Activated T-cell treated with anti-CD3 and anti-CD28 coated beads, Interleukin-2, amount 50 U/mL, for 72 hours (primary cell): ENCODE measurements around the gene DAPL1. TPM values are rescaled to one million over a fixed set of nuclear protein-coding genes. Genes with fewer than 3 reads are reported as not detected.

ENCODE experiments used
- ATAC-seq, 2 donors: fragments of 150-1000 bp; cut with Tn5 transposase; replicated peaks in 1 of 2; 2 replicates each; pipeline ENCODE4 v1.10.0; 2021; ENCODE audit warnings: moderate library complexity in 2 of 2, mild to moderate bottlenecking in 1 of 2
- DNase-seq, 2 donors: peaks; one replicate each; pipeline ENCODE4 v3.0.0; 2021 to 2022; ENCODE audit warnings: mixed read lengths in 1 of 2
- H3K27ac Mint-ChIP-seq: one replicate; pipeline ENCODE4 v1.8.0; 2022; ENCODE audit warnings: mild to moderate bottlenecking, moderate library complexity, mixed read lengths
- H3K27me3 Mint-ChIP-seq: one replicate; pipeline ENCODE4 v1.8.0; 2022; ENCODE audit warnings: low read depth, mixed read lengths
- H3K36me3 Mint-ChIP-seq, 2 donors: one replicate each; pipeline ENCODE4 v1.8.0; 2022; ENCODE audit warnings: mixed read lengths in 2 of 2, mild to moderate bottlenecking in 1 of 2; ENCODE audit not compliant: insufficient read depth in 2 of 2
- H3K4me1 Mint-ChIP-seq: one replicate; pipeline ENCODE4 v1.8.0; 2022; ENCODE audit warnings: low read depth, mixed read lengths
- H3K4me3 Mint-ChIP-seq, 2 donors: one replicate each; pipeline ENCODE4 v1.8.0; 2022; ENCODE audit warnings: mild to moderate bottlenecking in 2 of 2, mixed read lengths in 2 of 2, moderate library complexity in 2 of 2
- H3K9me3 Mint-ChIP-seq, 2 donors: one replicate each; pipeline ENCODE4 v1.8.0; 2022; ENCODE audit warnings: mixed read lengths in 2 of 2
- total RNA-seq, 2 donors: library from RNA; stranded (reverse); gene quantifications; one replicate each; pipeline ENCODE4 v1.2.3, GENCODE V29; 2022

The DAPL1 gene
- total RNA-seq, 2 donors from 2014 or later: not detected

- Mint-ChIP-seq H3K4me1 (no peaks in the 10 kb centered on the region), H3K4me3 (no peak overlapping the region), H3K27me3 (no peaks in the 10 kb centered on the region), H3K36me3 (no peaks in the 10 kb centered on the region), H3K27ac (no peak overlapping the region), H3K9me3 (no peaks in the 10 kb centered on the region)
- ATAC-seq (no peak), DNase-seq (no peak)
Observed at GRCh38 chr2:158762336-158762735, 32.8 kb upstream of the DAPL1 start.

DNA sequence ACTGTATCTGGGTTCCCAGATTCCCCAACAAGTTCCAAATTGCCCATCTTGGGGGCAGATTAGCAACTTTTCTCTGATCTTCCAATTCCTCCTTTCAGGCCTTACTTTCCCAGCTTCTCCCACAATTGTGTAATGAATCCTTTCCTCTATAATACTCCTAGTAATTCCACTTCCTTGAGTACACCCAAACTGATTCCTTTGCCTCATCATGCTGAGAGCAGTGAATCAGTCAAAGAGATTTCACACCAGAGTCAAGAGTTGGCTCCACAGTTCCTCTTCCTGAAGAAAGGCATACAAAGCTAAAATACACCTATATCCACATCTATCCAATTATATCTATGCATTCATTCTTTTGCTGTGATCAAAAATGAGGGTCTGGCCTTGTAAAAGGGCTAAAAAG, 28.6 kb upstream of the DAPL1 start:
- Mint-ChIP-seq H3K36me3 (no peaks in the 10 kb centered on the region), H3K27ac (no peak overlapping the region), H3K4me1 (no peaks in the 10 kb centered on the region), H3K27me3 (no peaks in the 10 kb centered on the region), H3K9me3 (no peaks in the 10 kb centered on the region), H3K4me3 (no peak overlapping the region)
- DNase-seq (no peak), ATAC-seq (no peak)

DNA sequence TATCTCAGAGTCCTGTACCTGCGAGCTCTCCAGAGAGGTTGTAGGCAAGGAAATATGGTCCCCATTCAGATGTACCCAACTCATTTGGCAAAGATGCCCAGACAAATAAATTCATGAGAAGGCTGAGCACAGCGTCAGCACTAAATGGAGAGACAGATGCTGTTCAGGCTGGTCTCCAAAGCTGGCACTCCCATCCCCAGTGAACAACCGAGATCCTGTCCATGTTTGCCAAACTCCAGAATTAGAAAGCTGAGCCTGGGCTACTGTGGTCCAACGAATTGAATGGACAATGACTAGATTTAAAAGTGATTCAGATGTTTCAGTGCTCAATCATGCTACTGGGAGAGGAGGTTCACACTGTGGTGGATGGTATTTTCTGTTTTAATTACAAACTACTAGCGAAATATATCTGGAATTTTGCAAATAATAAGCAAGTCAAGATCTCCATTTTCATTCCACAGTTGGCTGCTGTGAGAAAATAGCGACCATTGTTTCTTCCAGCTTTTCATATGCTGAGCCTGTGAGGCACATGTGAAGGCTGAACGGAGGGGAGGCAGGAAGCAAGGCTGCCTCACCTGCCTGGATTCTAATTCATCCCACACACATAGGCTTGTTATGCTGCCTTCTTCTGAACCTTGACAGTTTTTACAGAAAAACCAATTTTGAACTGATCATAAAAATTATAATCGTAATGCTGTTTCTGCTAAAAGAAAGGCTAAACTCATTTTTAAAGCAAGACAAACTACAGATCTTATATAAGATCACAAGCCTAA, 22.6 kb upstream of the DAPL1 start:
- no peak overlapping the region for H3K27ac Mint-ChIP-seq
- no peak overlapping the region for H3K4me3 Mint-ChIP-seq
- H3K27me3 Mint-ChIP-seq: no peaks in the 10 kb centered on the region
- no peak for ATAC-seq
- no peaks in the 10 kb centered on the region for H3K4me1 Mint-ChIP-seq
- no peaks in the 10 kb centered on the region for H3K9me3 Mint-ChIP-seq
- DNase-seq: no peak
- no peaks in the 10 kb centered on the region for H3K36me3 Mint-ChIP-seq

GRCh38 chr2:158773121-158773520, 22.0 kb upstream of the DAPL1 start:
- no peak for ATAC-seq
- Mint-ChIP-seq H3K27me3 (no peaks in the 10 kb centered on the region), H3K4me1 (no peaks in the 10 kb centered on the region), H3K9me3 (no peaks in the 10 kb centered on the region), H3K27ac (no peak overlapping the region), H3K36me3 (no peaks in the 10 kb centered on the region), H3K4me3 (no peak overlapping the region)
- no peak for DNase-seq

GRCh38 chr2:158774681-158775080, 20.4 kb upstream of the DAPL1 start:
- H3K27ac Mint-ChIP-seq: no peak overlapping the region
- ATAC-seq: no peak
- H3K27me3 Mint-ChIP-seq: no peaks in the 10 kb centered on the region
- H3K4me3 Mint-ChIP-seq: no peak overlapping the region
- no peaks in the 10 kb centered on the region for H3K36me3 Mint-ChIP-seq
- H3K4me1 Mint-ChIP-seq: no peaks in the 10 kb centered on the region
- DNase-seq: no peak
- no peaks in the 10 kb centered on the region for H3K9me3 Mint-ChIP-seq

DNA sequence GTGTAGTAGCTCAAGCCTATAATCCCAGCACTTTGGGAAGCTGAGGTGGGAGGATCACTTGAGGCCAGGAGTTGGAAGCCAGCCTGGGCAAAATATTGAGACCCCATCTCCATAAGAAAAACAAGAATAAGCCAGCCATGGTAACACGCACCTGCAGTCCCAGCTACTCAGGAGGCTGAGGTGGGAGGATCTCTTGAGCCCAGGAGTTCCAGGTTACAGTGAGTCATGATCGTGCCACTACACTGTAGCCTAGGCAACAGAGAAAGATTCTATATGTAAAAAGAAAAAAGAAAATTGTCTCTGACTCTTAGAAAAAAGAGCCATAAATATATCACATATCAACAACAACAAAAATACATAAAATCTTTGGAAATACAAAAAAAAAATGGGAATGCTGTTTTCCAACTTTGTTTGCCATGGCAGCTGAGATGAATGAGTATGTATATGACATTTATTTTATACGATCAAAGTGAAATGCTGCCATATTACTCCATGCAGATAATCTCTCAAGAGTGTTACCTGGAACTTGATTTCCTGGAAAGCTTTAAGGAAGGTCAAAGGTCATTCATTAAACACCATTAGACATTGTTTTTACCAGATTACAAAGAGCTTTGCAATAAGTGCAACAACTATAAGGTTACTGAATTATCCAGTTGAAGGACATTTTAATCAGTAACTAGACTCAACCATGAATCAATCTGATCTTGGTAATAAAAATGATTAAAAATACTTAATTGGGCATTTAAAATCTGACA, 19.7 kb upstream of the DAPL1 start:
- ATAC-seq (no peak), DNase-seq (no peak)
- H3K27me3 Mint-ChIP-seq: no peaks in the 10 kb centered on the region
- no peaks in the 10 kb centered on the region for H3K36me3 Mint-ChIP-seq
- H3K4me3 Mint-ChIP-seq: no peak overlapping the region
- no peaks in the 10 kb centered on the region for H3K9me3 Mint-ChIP-seq
- no peaks in the 10 kb centered on the region for H3K4me1 Mint-ChIP-seq
- H3K27ac Mint-ChIP-seq: no peak overlapping the region

DNA sequence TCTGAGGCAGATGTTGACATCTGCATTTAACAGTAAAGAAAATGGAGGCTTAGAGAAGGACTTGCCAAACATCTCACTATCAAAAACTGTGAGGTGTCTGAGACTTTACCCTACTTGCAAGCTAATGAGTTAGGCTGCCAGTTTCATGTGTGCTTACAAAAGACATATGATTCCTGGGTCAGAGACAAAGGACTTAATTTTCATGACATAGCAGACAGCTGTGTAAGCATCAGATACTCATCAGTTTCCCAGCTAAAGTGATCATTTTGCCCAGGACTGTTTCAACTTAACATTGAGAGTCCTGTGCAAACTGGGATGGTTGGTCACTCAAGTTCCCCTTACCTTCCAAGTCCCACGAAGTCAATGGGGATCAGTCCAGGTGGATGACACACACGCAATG, 18.9 kb upstream of the DAPL1 start:
- Mint-ChIP-seq H3K4me1 (no peaks in the 10 kb centered on the region), H3K4me3 (no peak overlapping the region), H3K27me3 (no peaks in the 10 kb centered on the region), H3K27ac (no peak overlapping the region), H3K36me3 (no peaks in the 10 kb centered on the region), H3K9me3 (no peaks in the 10 kb centered on the region)
- no peak for DNase-seq
- no peak for ATAC-seq

GRCh38 chr2:158777077-158777476, 18.0 kb upstream of the DAPL1 start:
- DNase-seq (no peak), ATAC-seq (no peak)
- H3K27ac Mint-ChIP-seq: no peak overlapping the region
- H3K27me3 Mint-ChIP-seq: no peaks in the 10 kb centered on the region
- H3K4me1 Mint-ChIP-seq: no peaks in the 10 kb centered on the region
- no peaks in the 10 kb centered on the region for H3K9me3 Mint-ChIP-seq
- no peak overlapping the region for H3K4me3 Mint-ChIP-seq
- H3K36me3 Mint-ChIP-seq: no peaks in the 10 kb centered on the region

GRCh38 chr2:158778243-158778642, 16.9 kb upstream of the DAPL1 start:
- no peak overlapping the region for H3K27ac Mint-ChIP-seq
- DNase-seq: no peak
- H3K4me1 Mint-ChIP-seq: no peaks in the 10 kb centered on the region
- no peak overlapping the region for H3K4me3 Mint-ChIP-seq
- no peak for ATAC-seq
- H3K36me3 Mint-ChIP-seq: no peaks in the 10 kb centered on the region
- H3K27me3 Mint-ChIP-seq: no peaks in the 10 kb centered on the region
- H3K9me3 Mint-ChIP-seq: no peaks in the 10 kb centered on the region

DNA sequence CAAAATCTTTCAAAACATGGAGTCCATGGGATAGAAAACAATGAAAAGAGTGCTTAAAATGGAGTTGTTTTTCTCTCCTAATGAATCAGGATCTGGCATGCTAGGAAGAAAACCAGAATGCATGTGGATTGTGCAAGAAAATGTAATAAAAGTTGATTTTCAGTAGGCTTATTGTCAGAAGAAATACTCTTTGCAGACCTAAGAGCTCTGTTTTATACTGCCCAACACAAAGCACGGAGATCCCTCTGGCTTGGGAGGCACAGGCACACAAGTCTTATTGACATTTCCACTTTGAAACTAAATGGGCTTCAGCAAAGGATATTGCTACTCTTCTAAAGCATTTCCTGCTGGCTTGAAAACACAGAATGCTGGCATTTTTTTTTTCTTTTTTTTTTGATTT, 15.5 kb upstream of the DAPL1 start:
- H3K4me3 Mint-ChIP-seq: no peak overlapping the region
- H3K4me1 Mint-ChIP-seq: no peaks in the 10 kb centered on the region
- ATAC-seq: no peak
- no peaks in the 10 kb centered on the region for H3K36me3 Mint-ChIP-seq
- DNase-seq: no peak
- H3K9me3 Mint-ChIP-seq: peaks cover 0 to 1% of the 10 kb centered on the region in 2 donors
- H3K27ac Mint-ChIP-seq: no peak overlapping the region
- no peaks in the 10 kb centered on the region for H3K27me3 Mint-ChIP-seq

- Mint-ChIP-seq H3K36me3 (no peaks in the 10 kb centered on the region), H3K27ac (no peak overlapping the region), H3K27me3 (no peaks in the 10 kb centered on the region), H3K9me3 (peaks cover 0 to 1% of the 10 kb centered on the region in 2 donors), H3K4me3 (no peak overlapping the region), H3K4me1 (no peaks in the 10 kb centered on the region)
- ATAC-seq (no peak), DNase-seq (no peak)
Observed at GRCh38 chr2:158781353-158781961, 13.7 kb upstream of the DAPL1 start.

DNA sequence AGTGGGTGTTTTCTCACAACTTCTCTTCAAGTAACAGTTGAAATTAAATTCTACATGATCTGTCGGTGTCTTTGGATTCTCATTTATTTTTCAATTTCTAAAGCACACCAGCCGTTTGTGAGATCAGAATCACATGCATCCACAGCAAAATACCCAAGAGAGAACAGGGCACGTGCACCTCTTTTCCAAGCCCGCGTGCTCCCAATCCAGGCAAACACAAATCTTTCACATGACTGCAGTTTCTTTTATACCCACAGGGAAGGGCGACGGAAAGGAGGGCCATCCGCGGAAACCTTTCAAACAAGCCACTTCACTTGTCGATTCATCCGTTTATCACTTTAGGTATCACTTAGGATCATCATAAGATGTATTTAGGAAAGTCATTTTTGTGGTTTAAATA, 13.0 kb upstream of the DAPL1 start:
- no peak overlapping the region for H3K4me3 Mint-ChIP-seq
- H3K9me3 Mint-ChIP-seq: peaks cover 0 to 1% of the 10 kb centered on the region in 2 donors
- H3K36me3 Mint-ChIP-seq: no peaks in the 10 kb centered on the region
- no peak overlapping the region for H3K27ac Mint-ChIP-seq
- no peak for DNase-seq
- ATAC-seq: no peak
- no peaks in the 10 kb centered on the region for H3K27me3 Mint-ChIP-seq
- H3K4me1 Mint-ChIP-seq: no peaks in the 10 kb centered on the region

DNA sequence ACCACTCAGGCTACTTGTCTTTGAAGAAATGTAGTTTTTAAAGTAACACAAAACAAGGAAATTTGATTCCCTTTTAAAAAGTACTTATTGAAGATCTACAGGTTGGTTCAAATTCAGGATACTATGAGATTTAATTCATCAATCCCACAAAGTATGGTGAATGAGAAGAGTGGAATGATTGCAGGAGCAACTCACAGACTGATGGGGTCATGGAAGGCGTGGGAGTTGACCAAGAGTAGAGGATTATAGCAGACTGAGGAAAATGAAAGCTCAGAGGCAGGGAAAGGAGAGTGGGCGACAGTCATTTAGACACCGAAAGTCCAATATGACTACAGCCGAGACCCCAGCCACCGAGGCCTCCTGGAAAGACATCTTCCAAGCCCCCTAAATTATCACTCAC, 12.5 kb upstream of the DAPL1 start:
- Mint-ChIP-seq H3K36me3 (no peaks in the 10 kb centered on the region), H3K27ac (no peak overlapping the region), H3K4me3 (no peak overlapping the region), H3K27me3 (no peaks in the 10 kb centered on the region), H3K4me1 (no peaks in the 10 kb centered on the region), H3K9me3 (peaks cover 0 to 1% of the 10 kb centered on the region in 2 donors)
- no peak for DNase-seq
- no peak for ATAC-seq
